Brain microvascular endothelial cell (primary cell): ENCODE measurements around the gene YAE1.
"Not testable (repeated sequence)": the region's sequence is repeated elsewhere in the genome, so short reads cannot be mapped to it uniquely, and the experiment has no call there.

ENCODE experiments used
- DNase-seq: peaks from one replicate; pipeline ENCODE4 v3.0.0-alpha.2; 2020
- H3K27ac ChIP-seq: fragments of 250-450 bp; sonication (Bioruptor Pico); 2 replicates; pipeline ENCODE4 v1.5.1; 2020; ENCODE audit warnings: mild to moderate bottlenecking, moderate library complexity
- H3K27me3 ChIP-seq: fragments of 250-450 bp; sonication (Bioruptor Pico); replicated peaks from 2 replicates; pipeline ENCODE4 v1.5.1; 2020; ENCODE audit warnings: mild to moderate bottlenecking
- H3K36me3 ChIP-seq: fragments of 250-450 bp; sonication (Bioruptor Pico); replicated peaks from 2 replicates; pipeline ENCODE4 v1.5.1; 2020; ENCODE audit warnings: mild to moderate bottlenecking
- H3K4me3 ChIP-seq: 2 replicates; pipeline ENCODE4 v1.5.1; 2011; ENCODE audit warnings: low read depth, mild to moderate bottlenecking, control low read depth, low read length, moderate library complexity
- in situ Hi-C: cut with HindIII; loops from 2 replicates; pipeline ENCODE4 v1.10.0; 2017; ENCODE audit warnings: low sequenced_read_pairs, low pct_ligation_motif_present
- TF ChIP-seq, protein P1 (sequence below): IDR thresholded peaks from 2 replicates; pipeline ENCODE4 v1.5.1; 2011; ENCODE audit warnings: low read depth, mild to moderate bottlenecking, moderate library complexity, low read length, control low read depth, inconsistent platforms; ENCODE audit errors: missing control alignments

YAE1 gene

DNA sequence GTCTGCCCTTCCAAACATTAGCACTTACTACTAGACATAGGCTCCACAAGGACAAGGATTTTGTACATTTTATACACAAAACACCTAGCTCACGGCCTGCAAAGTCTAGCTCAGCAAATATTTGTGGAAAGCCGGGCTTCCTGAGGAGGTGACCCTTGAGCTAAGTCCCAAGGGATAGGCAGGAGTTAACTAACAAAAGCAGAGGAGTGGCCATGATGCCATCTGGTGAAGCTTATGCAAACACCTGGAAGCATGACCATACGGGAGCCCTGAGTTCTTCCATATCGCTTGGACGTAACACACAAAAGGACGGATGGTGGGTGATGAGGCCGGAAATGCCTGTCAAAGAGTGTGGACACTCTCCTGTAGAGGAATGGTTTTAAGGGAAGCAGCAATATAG lies 25.9 kb upstream of the YAE1 start:
- no peak overlapping the region for H3K4me3 ChIP-seq
- H3K27ac ChIP-seq, result no peak overlapping the region
- in situ Hi-C loops, result no loop called here
- no peak for DNase-seq
- no peaks in the 10 kb centered on the region for H3K27me3 ChIP-seq
- TF ChIP-seq, protein P1, sequence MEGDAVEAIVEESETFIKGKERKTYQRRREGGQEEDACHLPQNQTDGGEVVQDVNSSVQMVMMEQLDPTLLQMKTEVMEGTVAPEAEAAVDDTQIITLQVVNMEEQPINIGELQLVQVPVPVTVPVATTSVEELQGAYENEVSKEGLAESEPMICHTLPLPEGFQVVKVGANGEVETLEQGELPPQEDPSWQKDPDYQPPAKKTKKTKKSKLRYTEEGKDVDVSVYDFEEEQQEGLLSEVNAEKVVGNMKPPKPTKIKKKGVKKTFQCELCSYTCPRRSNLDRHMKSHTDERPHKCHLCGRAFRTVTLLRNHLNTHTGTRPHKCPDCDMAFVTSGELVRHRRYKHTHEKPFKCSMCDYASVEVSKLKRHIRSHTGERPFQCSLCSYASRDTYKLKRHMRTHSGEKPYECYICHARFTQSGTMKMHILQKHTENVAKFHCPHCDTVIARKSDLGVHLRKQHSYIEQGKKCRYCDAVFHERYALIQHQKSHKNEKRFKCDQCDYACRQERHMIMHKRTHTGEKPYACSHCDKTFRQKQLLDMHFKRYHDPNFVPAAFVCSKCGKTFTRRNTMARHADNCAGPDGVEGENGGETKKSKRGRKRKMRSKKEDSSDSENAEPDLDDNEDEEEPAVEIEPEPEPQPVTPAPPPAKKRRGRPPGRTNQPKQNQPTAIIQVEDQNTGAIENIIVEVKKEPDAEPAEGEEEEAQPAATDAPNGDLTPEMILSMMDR, result no peak
- no peaks in the 10 kb centered on the region for H3K36me3 ChIP-seq

DNA sequence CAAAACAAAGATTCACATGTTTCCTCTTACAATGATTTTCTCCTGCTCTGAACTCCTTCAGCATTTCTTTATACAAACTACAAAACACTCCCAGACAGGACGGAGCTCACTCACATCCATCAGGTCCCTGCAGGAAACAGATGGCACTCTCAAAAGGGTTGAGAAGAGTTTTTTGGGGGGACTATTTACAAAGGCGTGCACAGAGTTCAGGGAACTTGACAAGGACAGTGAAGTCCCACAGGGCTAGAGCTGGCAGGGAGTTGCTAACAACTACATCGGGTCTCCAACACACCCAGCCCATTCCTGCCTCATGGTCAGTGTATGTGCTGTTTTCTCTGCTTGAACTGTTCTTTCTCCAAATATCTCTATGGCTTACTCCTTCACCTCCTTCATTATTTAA lies 24.7 kb upstream of the YAE1 start:
- TF ChIP-seq, protein P1, result no peak
- no peak for DNase-seq
- no peaks in the 10 kb centered on the region for H3K27me3 ChIP-seq
- H3K36me3 ChIP-seq, result no peaks in the 10 kb centered on the region
- in situ Hi-C loops, result no loop called here
- H3K27ac ChIP-seq, result no peak overlapping the region
- H3K4me3 ChIP-seq, result no peak overlapping the region

DNA sequence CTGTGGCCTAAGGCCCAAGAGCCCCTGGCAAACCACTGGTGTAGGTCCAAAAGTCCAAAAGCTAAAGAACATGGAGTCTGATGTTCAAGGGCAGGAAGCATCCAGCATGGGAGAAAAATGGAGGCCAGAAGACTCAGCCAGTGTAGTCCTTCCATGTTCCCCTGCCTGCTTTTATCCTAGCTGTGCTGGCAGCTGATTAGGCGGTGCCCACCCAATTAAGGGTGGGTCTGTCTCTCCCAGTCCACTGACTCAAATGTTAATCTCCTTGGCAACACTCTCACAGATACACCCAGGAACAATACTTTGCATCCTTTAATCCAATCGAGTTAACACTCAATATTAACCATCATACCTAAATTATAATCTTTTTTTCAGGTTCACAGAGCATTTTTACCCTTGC lies 21.4 kb upstream of the YAE1 start:
- H3K4me3 ChIP-seq, H3K27me3 ChIP-seq, DNase-seq, H3K27ac ChIP-seq, in situ Hi-C loops, H3K36me3 ChIP-seq: not testable (repeated sequence)

DNA sequence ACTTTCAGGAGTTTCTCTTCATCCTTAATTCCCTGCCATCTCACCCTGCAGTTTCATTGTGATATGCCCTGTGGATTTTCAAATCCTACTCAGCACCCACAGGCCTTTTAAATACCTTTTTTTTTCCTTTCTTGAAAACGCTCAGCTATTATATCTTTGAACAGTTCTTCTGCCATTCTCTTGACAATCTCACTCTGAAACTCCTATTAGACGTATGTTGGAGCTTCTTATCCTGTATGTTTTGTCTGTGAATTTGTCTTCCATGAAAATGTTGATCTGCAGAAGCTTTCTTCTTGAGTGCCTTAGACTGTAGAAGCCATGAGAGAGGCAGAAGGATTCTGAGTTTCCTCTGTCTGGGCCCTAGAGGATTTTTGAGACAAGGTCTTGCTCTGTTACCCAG lies 18.9 kb upstream of the YAE1 start:
- Histone ChIP-seq H3K4me3 (no peak overlapping the region), H3K27ac (no peak overlapping the region), H3K27me3 (no peaks in the 10 kb centered on the region), H3K36me3 (no peaks in the 10 kb centered on the region)
- in situ Hi-C loops, result no loop called here
- TF ChIP-seq, protein P1, result no peak
- DNase-seq, result no peak

DNA sequence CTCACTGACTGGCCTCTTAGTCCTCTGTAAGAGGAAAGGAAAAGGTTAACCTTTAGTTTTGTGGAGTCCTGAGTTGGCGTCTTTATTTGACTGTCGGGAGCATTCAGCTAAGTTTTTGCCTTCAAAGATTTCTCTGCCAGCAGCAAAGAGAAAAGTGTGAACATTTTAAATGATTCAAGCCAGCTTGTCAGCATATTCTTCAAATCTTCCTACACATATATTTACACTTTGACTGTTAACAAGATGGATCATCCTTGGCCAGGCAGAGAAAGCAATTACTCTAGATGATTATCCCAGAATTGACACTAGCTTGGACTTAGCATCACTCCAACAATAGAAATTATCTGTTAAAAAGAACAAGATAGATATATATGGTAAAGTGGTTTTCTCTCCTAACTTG lies 15.8 kb upstream of the YAE1 start:
- TF ChIP-seq, protein P1, result no peak
- in situ Hi-C loops, result no loop called here
- Histone ChIP-seq H3K27me3 (no peaks in the 10 kb centered on the region), H3K27ac (no peak overlapping the region), H3K36me3 (no peaks in the 10 kb centered on the region), H3K4me3 (no peak overlapping the region)
- no peak for DNase-seq

DNA sequence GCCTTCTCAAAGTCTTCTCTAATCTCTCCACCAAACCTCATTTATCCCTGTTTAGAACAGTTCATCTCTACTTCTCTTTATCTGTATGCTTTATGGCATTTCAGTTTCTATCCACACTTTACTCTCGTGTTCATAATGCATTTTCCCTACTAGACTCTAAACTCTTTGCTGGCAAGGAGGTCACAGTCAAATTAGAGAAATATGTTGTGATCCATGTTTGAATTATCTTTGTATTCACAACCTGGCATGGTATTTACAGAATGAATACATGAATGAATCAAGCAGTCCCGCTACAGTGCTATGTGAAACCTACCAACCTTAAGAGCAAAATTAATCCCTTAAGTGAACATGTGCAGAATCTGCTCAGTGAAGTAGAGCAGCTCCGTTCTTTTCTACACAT lies 12.8 kb upstream of the YAE1 start:
- Histone ChIP-seq H3K36me3 (no peaks in the 10 kb centered on the region), H3K27me3 (no peaks in the 10 kb centered on the region), H3K4me3 (no peak overlapping the region), H3K27ac (no peak overlapping the region)
- TF ChIP-seq, protein P1, result no peak
- DNase-seq, result no peak
- in situ Hi-C loops, result no loop called here
